Hepatocyte (in vitro differentiated cells): ENCODE results near the gene FAM20A. TPM values are rescaled to one million over a fixed set of nuclear protein-coding genes. Genes with fewer than 3 reads are reported as not detected.
A peak's percentile ranks its signal among the peaks of the same experiment; 100 is the strongest.

ENCODE experiments used
- DNase-seq: peaks from one replicate; pipeline ENCODE4 v3.0.0-alpha.2; 2016; ENCODE audit warnings: low spot score
- H2AFZ ChIP-seq: fragments of 200-600 bp; sonication (generic); 2 replicates; pipeline ENCODE4 v1.6.0; 2016; ENCODE audit warnings: antibody characterized with exemption, mild to moderate bottlenecking
- H3K27ac ChIP-seq: fragments of 200-600 bp; sonication (generic); 2 replicates; pipeline ENCODE4 v1.5.1; 2016; ENCODE audit warnings: mild to moderate bottlenecking
- H3K27me3 ChIP-seq: fragments of 200-600 bp; sonication (generic); 2 replicates; pipeline ENCODE4 v1.6.1; 2016
- H3K36me3 ChIP-seq: fragments of 200-600 bp; sonication (generic); replicated peaks from 2 replicates; pipeline ENCODE4 v1.5.1; 2016; ENCODE audit warnings: low read depth; ENCODE audit not compliant: insufficient read depth
- H3K4me1 ChIP-seq: fragments of 200-600 bp; sonication (generic); 2 replicates; pipeline ENCODE4 v1.5.1; 2016; ENCODE audit warnings: mild to moderate bottlenecking, moderate library complexity; ENCODE audit not compliant: insufficient read depth
- H3K4me2 ChIP-seq: fragments of 200-600 bp; sonication (generic); 2 replicates; pipeline ENCODE4 v1.6.0; 2016
- H3K4me3 ChIP-seq: fragments of 200-600 bp; sonication (generic); 2 replicates; pipeline ENCODE4 v1.5.1; 2016; ENCODE audit warnings: mild to moderate bottlenecking
- H3K79me2 ChIP-seq: fragments of 200-600 bp; sonication (generic); 2 replicates; pipeline ENCODE4 v1.6.0; 2017; ENCODE audit warnings: mild to moderate bottlenecking
- H3K9me2 ChIP-seq: fragments of 200-600 bp; sonication (generic); replicated peaks from 2 replicates; pipeline ENCODE4 v1.6.0; 2017; ENCODE audit warnings: mild to moderate bottlenecking; ENCODE audit not compliant: insufficient read depth
- H3K9me3 ChIP-seq: fragments of 200-600 bp; sonication (generic); 2 replicates; pipeline ENCODE4 v1.5.1; 2016; ENCODE audit warnings: low read depth, mild to moderate bottlenecking
- H4K20me1 ChIP-seq: fragments of 200-600 bp; sonication (generic); 2 replicates; pipeline ENCODE4 v1.6.0; 2016; ENCODE audit warnings: mild to moderate bottlenecking; ENCODE audit not compliant: insufficient read depth, poor library complexity, severe bottlenecking
- CTCF ChIP-seq: fragments of 200-600 bp; sonication (generic); IDR thresholded peaks from 2 replicates; pipeline ENCODE4 v1.5.1; 2016; ENCODE audit warnings: antibody characterized with exemption, mild to moderate bottlenecking; ENCODE audit not compliant: poor library complexity
- EZH2 ChIP-seq: fragments of 200-600 bp; sonication (generic); IDR thresholded peaks from 2 replicates; pipeline ENCODE4 v1.6.1; 2016; ENCODE audit warnings: antibody characterized with exemption, mild to moderate bottlenecking, borderline replicate concordance
- EZH2phosphoT487 ChIP-seq: fragments of 200-600 bp; sonication (generic); IDR thresholded peaks from one replicate; pipeline ENCODE4 v1.6.1; 2018; ENCODE audit warnings: antibody characterized with exemption, mild to moderate bottlenecking, low read depth, moderate library complexity; ENCODE audit not compliant: unreplicated experiment, severe bottlenecking
- WGBS: methylation state at CpG from one replicate; pipeline ENCODE4 v1.1.6; 2016; ENCODE audit warnings: low lambda C conversion rate; ENCODE audit errors: missing lambda C conversion rate; 5-methylcytosine and 5-hydroxymethylcytosine counted together
- polyA plus RNA-seq: library from polyadenylated mRNA; unstranded; fragments of >200 nt; fragmentation: Nextera tagmentation; extraction: Ambion mirVana; gene quantifications from 2 replicates; pipeline ENCODE4 v1.2.1, GENCODE V29; 2016
- total RNA-seq: library from RNA; depleted of rRNA; stranded (reverse); fragments of >200 nt; gene quantifications from 2 replicates; pipeline ENCODE4 v1.2.3, GENCODE V29; 2014

FAM20A gene
- total and polyA plus RNA-seq, 2 experiments from 2014 or later, result 19.9 to 39.7 TPM

- no peak overlapping the region for H2AFZ ChIP-seq
- no peaks in the 10 kb centered on the region for H3K9me3 ChIP-seq
- no peaks in the 10 kb centered on the region for H3K36me3 ChIP-seq
- no peak overlapping the region for H3K4me2 ChIP-seq
- H4K20me1 ChIP-seq, result no peaks in the 10 kb centered on the region
- no peak overlapping the region for H3K27ac ChIP-seq
- peaks cover 9% of the 10 kb centered on the region for H3K79me2 ChIP-seq
- H3K4me1 ChIP-seq, result peaks cover 31% of the 10 kb centered on the region
- H3K27me3 ChIP-seq, result no peaks in the 10 kb centered on the region
- TF ChIP-seq EZH2, result no peak
- TF ChIP-seq EZH2phosphoT487, result no peak
- TF ChIP-seq CTCF, result no peak
- no peak overlapping the region for H3K4me3 ChIP-seq
- no peaks in the 10 kb centered on the region for H3K9me2 ChIP-seq
- 81% methylated on average over 2 of the region's 2 CpGs for WGBS
- no peak for DNase-seq
Measured at GRCh38 chr17:68594552-68594951, 6.6 kb downstream of the FAM20A start.

DNA sequence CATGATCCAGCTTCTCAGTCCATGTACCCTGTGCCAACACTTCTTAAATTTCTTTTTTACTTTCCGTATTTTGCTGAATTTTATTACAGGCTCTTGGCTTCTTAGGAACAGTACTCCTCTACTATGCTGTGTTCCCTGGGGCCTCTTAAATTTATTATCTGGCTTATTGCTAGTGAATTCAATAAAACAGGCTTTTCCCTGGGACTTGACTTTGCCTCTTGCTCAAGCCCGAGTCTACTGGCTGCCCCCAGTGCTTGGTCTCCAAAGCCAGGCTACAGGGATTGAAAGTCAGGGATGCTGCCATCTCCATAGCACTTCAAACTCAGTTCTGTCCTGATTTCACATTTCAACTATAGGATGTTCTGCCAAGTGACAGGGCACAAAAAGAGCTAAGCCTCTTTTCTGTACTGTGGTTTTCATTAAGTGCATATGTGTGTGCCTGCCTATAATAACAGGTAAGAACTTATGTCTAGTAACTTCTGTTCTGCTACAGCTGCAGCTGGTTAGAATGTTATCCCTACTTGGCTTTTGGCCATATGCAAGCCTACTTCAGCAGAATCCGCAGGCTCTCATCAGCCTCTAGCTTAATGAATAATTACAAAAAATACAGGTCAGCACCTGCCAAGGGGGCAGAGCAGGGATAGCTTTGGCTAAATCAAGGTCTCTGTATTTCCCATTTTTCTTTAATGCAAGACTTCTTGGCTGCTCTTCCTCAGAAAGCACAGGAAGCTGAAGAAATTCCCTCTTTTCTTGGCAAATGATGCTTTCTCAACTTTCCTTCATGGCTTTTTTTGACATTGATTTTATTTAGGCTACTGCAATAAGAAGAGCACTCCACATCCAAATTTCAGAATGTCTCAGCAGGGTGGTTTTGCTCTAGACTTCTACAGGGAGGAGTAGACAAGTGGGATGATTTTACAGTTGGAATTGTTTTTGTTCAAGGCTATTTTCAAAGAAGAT is 8.2 kb downstream of the FAM20A start:
- no peak for TF ChIP-seq CTCF
- no peak for TF ChIP-seq EZH2phosphoT487
- TF ChIP-seq EZH2, result no peak
- no peaks in the 10 kb centered on the region for H3K9me2 ChIP-seq
- WGBS, result 44% methylated on average over 3 of the region's 3 CpGs

DNA sequence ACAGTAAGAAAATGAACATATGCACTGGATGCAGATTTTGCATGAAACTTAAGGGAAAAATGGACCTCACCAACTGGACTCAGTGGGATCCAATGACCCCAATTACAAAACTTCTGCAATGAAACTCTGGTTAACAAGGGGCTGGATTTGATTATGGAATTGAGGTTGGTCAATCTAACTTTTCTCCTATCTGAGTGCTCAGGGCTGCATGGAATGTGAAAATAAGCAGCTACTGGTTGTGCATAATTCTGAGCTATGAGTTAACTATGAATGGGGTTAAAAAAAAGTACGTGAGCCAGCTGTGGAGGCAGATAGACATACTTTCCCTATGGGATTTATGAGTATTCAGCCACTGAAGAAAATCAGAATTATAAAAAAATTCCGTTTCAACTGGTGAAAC is 9.2 kb downstream of the FAM20A start:
- WGBS, result 65% methylated on average over 2 of the region's 2 CpGs
- Histone ChIP-seq H3K4me1 (peaks cover 21% of the 10 kb centered on the region), H3K9me3 (no peaks in the 10 kb centered on the region), H3K4me2 (peak overlapping the region; percentile 6), H3K27me3 (no peaks in the 10 kb centered on the region), H3K36me3 (no peaks in the 10 kb centered on the region), H3K4me3 (no peak overlapping the region), H4K20me1 (no peaks in the 10 kb centered on the region), H3K79me2 (peaks cover 3% of the 10 kb centered on the region), H3K27ac (no peak overlapping the region), H2AFZ (no peak overlapping the region), H3K9me2 (no peaks in the 10 kb centered on the region)
- no peak for TF ChIP-seq EZH2
- no peak for TF ChIP-seq CTCF
- TF ChIP-seq EZH2phosphoT487, result no peak
- DNase-seq, result no peak

More for the DNA sequence above, 8.2 kb downstream of the FAM20A start:
- Histone ChIP-seq H3K27me3 (no peaks in the 10 kb centered on the region), H3K4me1 (peaks cover 25% of the 10 kb centered on the region), H3K4me2 (peak overlapping the region; percentile 23), H3K79me2 (peaks cover 9% of the 10 kb centered on the region), H3K4me3 (no peak overlapping the region), H4K20me1 (no peaks in the 10 kb centered on the region), H3K9me3 (no peaks in the 10 kb centered on the region), H3K27ac (no peak overlapping the region), H2AFZ (no peak overlapping the region), H3K36me3 (no peaks in the 10 kb centered on the region)
- DNase-seq, result no peak
